Bronchial epithelial cell (primary cell): Measurements from ENCODE around the gene ABR. TPM values are rescaled to one million over a fixed set of nuclear protein-coding genes. Genes with fewer than 3 reads are reported as not detected.

Source experiments
- DNase-seq: peaks from one replicate; pipeline ENCODE4 v3.0.0-alpha.2; 2010; ENCODE audit warnings: low read depth
- FAIRE-seq: peaks from 2 replicates; lab custom pipeline; 2011; peaks lifted over from hg19 to GRCh38; lab: Jason Lieb, UNC
- H3K27me3 ChIP-seq: 2 replicates; pipeline ENCODE4 v1.5.1; 2011; ENCODE audit warnings: low read length; ENCODE audit not compliant: control insufficient read depth, insufficient read depth
- H3K36me3 ChIP-seq: 2 replicates; pipeline ENCODE4 v1.5.1; 2011; ENCODE audit warnings: low read length; ENCODE audit not compliant: control insufficient read depth, insufficient read depth
- H3K4me3 ChIP-seq: 2 replicates; pipeline ENCODE4 v1.5.1; 2011; ENCODE audit warnings: mild to moderate bottlenecking, low read depth, low read length, control low read depth
- CTCF ChIP-seq: IDR thresholded peaks from 2 replicates; pipeline ENCODE4 v1.5.1; 2011; ENCODE audit warnings: mild to moderate bottlenecking, moderate library complexity, low read length, control low read depth, inconsistent platforms; ENCODE audit not compliant: insufficient read depth, severe bottlenecking
- total RNA-seq: library from RNA; depleted of rRNA; stranded (reverse); fragments of >200 nt; gene quantifications from 2 replicates; pipeline ENCODE4 v1.2.1, GENCODE V29; 2014

Gene ABR
- total RNA-seq, 1 donor from 2014 or later, result 18.7 TPM

- FAIRE-seq (no peak), DNase-seq (no peak)
- no peak for TF ChIP-seq CTCF
- no peaks in the 10 kb centered on the region for H3K27me3 ChIP-seq
- H3K36me3 ChIP-seq, result no peaks in the 10 kb centered on the region
- H3K4me3 ChIP-seq, result no peak overlapping the region
Measured at GRCh38 chr17:1160591-1161390, 19.0 kb downstream of the ABR start.

- FAIRE-seq (peak; percentile 100), DNase-seq (no peak)
- Histone ChIP-seq H3K4me3 (no peak overlapping the region), H3K36me3 (no peaks in the 10 kb centered on the region), H3K27me3 (no peaks in the 10 kb centered on the region)
- TF ChIP-seq CTCF, result no peak
Measured at GRCh38 chr17:1159431-1160180, 20.2 kb downstream of the ABR start.

GRCh38 chr17:1158879-1159278 lies 20.9 kb downstream of the ABR start:
- no peak overlapping the region for H3K4me3 ChIP-seq
- no peak for TF ChIP-seq CTCF
- FAIRE-seq (peak; percentile 13), DNase-seq (no peak)
- H3K27me3 ChIP-seq, result no peaks in the 10 kb centered on the region
- no peaks in the 10 kb centered on the region for H3K36me3 ChIP-seq

GRCh38 chr17:1156864-1157263 lies 22.9 kb downstream of the ABR start:
- Histone ChIP-seq H3K4me3 (no peak overlapping the region), H3K27me3 (no peaks in the 10 kb centered on the region), H3K36me3 (no peaks in the 10 kb centered on the region)
- FAIRE-seq (no peak), DNase-seq (no peak)
- no peak for TF ChIP-seq CTCF

- FAIRE-seq (no peak), DNase-seq (no peak)
- TF ChIP-seq CTCF, result no peak
- Histone ChIP-seq H3K36me3 (no peaks in the 10 kb centered on the region), H3K4me3 (no peak overlapping the region), H3K27me3 (peaks cover 2% of the 10 kb centered on the region)
Measured at GRCh38 chr17:1154704-1155103, 25.1 kb downstream of the ABR start.
